H1 (cell line): Measurements from ENCODE around the gene PLA1A. TPM values are rescaled to one million over a fixed set of nuclear protein-coding genes. Genes with fewer than 3 reads are reported as not detected.

Experiments
- CTCF ChIA-PET: fragments of 300-600 bp; sonication (Branson Sonifier 250); formaldehyde crosslinking; loops from one replicate; lab custom pipeline; 2021; ENCODE audit not compliant: partially characterized antibody; lab: Charles Lee
- POLR2A ChIA-PET: fragments of 300-600 bp; sonication (Branson Sonifier 250); formaldehyde crosslinking; loops from one replicate; lab custom pipeline; 2021; ENCODE audit warnings: inconsistent platforms; ENCODE audit not compliant: partially characterized antibody; lab: Charles Lee
- DNase-seq, 2 experiments: peaks; one replicate each; pipeline versions ENCODE4 v3.0.0 to v3.0.0-alpha.2; 2010 to 2022; ENCODE audit warnings: low spot score in 2 of 2, low read depth in 1 of 2, mixed read lengths in 1 of 2
- FAIRE-seq: peaks from 2 replicates; lab custom pipeline; 2011; peaks lifted over from hg19 to GRCh38; lab: Jason Lieb, UNC
- H2AFZ ChIP-seq: 2 replicates; pipeline ENCODE4 v1.8.1; 2012; ENCODE audit warnings: low read length, inconsistent platforms
- H2AK5ac ChIP-seq: 2 replicates; pipeline ENCODE4 v1.6.1; 2013; ENCODE audit warnings: low read depth, low read length
- H2BK120ac ChIP-seq: replicated peaks from 2 replicates; pipeline ENCODE3; 2013; ENCODE audit warnings: low read depth, low read length, inconsistent platforms
- H2BK12ac ChIP-seq: 2 replicates; pipeline ENCODE4 v1.6.1; 2013; ENCODE audit warnings: low read depth, low read length
- H2BK15ac ChIP-seq: 2 replicates; pipeline ENCODE4 v1.6.1; 2013; ENCODE audit warnings: low read length
- H2BK20ac ChIP-seq: 2 replicates; pipeline ENCODE4 v1.6.1; 2013; ENCODE audit warnings: low read length
- H2BK5ac ChIP-seq: 2 replicates; pipeline ENCODE4 v1.6.1; 2013; ENCODE audit warnings: low read depth, low read length
- H3K14ac ChIP-seq: 2 replicates; pipeline ENCODE4 v1.6.1; 2013; ENCODE audit warnings: inconsistent platforms; ENCODE audit not compliant: insufficient read length
- H3K18ac ChIP-seq: 2 replicates; pipeline ENCODE4 v1.6.1; 2013; ENCODE audit warnings: low read length; ENCODE audit errors: extremely low read depth
- H3K23ac ChIP-seq: 2 replicates; pipeline ENCODE4 v1.6.1; 2013; ENCODE audit warnings: inconsistent platforms; ENCODE audit not compliant: insufficient read length
- H3K23me2 ChIP-seq: 2 replicates; pipeline ENCODE4 v1.6.1; 2013; ENCODE audit warnings: low read depth, low read length
- H3K27ac ChIP-seq: 2 replicates; pipeline ENCODE4 v1.6.1; 2011; ENCODE audit warnings: low read depth, low read length, inconsistent platforms
- H3K27me3 ChIP-seq, 4 experiments: replicated peaks in 1 of 4; 1 replicate in 1 of 4; 2 replicates in 3 of 4; pipeline versions ENCODE4 v1.6.1 to v1.8.1; 2011 to 2013; ENCODE audit warnings: low read length in 3 of 4, mild to moderate bottlenecking in 3 of 4, inconsistent platforms in 2 of 4, mixed read lengths in 2 of 4, moderate library complexity in 1 of 4; ENCODE audit not compliant: control insufficient read depth in 3 of 4, insufficient read depth in 3 of 4; ENCODE audit errors: extremely low read depth in 1 of 4
- H3K36me3 ChIP-seq, 4 experiments: 2 replicates each; pipeline versions ENCODE4 v1.6.1 to v1.8.1; 2011 to 2013; ENCODE audit warnings: mild to moderate bottlenecking in 4 of 4, low read length in 3 of 4, moderate library complexity in 2 of 4, control low read depth in 1 of 4, inconsistent platforms in 1 of 4; ENCODE audit not compliant: insufficient read depth in 4 of 4, control insufficient read depth in 2 of 4
- H3K4ac ChIP-seq: replicated peaks from 2 replicates; pipeline ENCODE3; 2013; ENCODE audit warnings: low read length, low read depth, mixed read lengths, inconsistent platforms; ENCODE audit not compliant: insufficient read length
- H3K4me1 ChIP-seq, 4 experiments: replicated peaks in 1 of 4; 1 replicate in 1 of 4; 2 replicates in 3 of 4; pipeline versions ENCODE4 v1.6.1 to v1.8.1; 2011 to 2013; ENCODE audit warnings: low read length in 3 of 4, inconsistent platforms in 2 of 4, mixed read lengths in 1 of 4; ENCODE audit not compliant: insufficient read depth in 4 of 4, control insufficient read depth in 3 of 4
- H3K4me2 ChIP-seq, 2 experiments: 2 replicates each; pipeline versions ENCODE4 v1.6.1 to v1.8.1; 2011 to 2013; ENCODE audit warnings: low read depth in 2 of 2, low read length in 2 of 2, control low read depth in 1 of 2, inconsistent platforms in 1 of 2, mild to moderate bottlenecking in 1 of 2; ENCODE audit not compliant: insufficient read depth in 1 of 2
- H3K4me3 ChIP-seq, 4 experiments: fragments of 200-600, 300-600 bp in 1 of 4; sonication (generic), shearing (Covaris generic), sonication (Bioruptor Twin) in 1 of 4; 2 replicates each; pipeline versions ENCODE4 v1.5.1 to v1.8.1; 2011 to 2016; ENCODE audit warnings: low read length in 4 of 4, low read depth in 3 of 4, control low read depth in 2 of 4, inconsistent platforms in 2 of 4, mild to moderate bottlenecking in 2 of 4, mixed read lengths in 1 of 4, moderate library complexity in 1 of 4; ENCODE audit not compliant: insufficient read depth in 2 of 4; ENCODE audit errors: extremely low read depth in 1 of 4
- H3K56ac ChIP-seq: replicated peaks from 2 replicates; pipeline ENCODE3; 2013; ENCODE audit warnings: low read depth, mild to moderate bottlenecking, mixed read lengths, low read length, inconsistent platforms; ENCODE audit not compliant: insufficient read length
- H3K79me1 ChIP-seq: 2 replicates; pipeline ENCODE4 v1.6.1; 2013; ENCODE audit warnings: low read depth, low read length, control low read depth
- H3K79me2 ChIP-seq, 2 experiments: 2 replicates each; pipeline versions ENCODE4 v1.6.1 to v1.8.1; 2012 to 2013; ENCODE audit warnings: low read length in 2 of 2, mild to moderate bottlenecking in 2 of 2, inconsistent platforms in 1 of 2; ENCODE audit not compliant: insufficient read depth in 2 of 2, control insufficient read depth in 1 of 2
- H3K9ac ChIP-seq, 4 experiments: replicated peaks in 1 of 4; 1 replicate in 1 of 4; 2 replicates in 3 of 4; pipeline versions ENCODE4 v1.6.1 to v1.8.1; 2011 to 2013; ENCODE audit warnings: low read depth in 3 of 4, low read length in 3 of 4, control low read depth in 2 of 4, mild to moderate bottlenecking in 2 of 4, moderate library complexity in 2 of 4, inconsistent platforms in 1 of 4; ENCODE audit errors: extremely low read depth in 1 of 4
- H3K9me3 ChIP-seq, 2 experiments: 2 replicates each; pipeline versions ENCODE4 v1.6.1 to v1.8.1; 2012 to 2013; ENCODE audit warnings: mild to moderate bottlenecking in 2 of 2, moderate library complexity in 2 of 2, control low read depth in 1 of 2, inconsistent platforms in 1 of 2, low read depth in 1 of 2, low read length in 1 of 2, mixed read lengths in 1 of 2; ENCODE audit not compliant: insufficient read depth in 2 of 2
- H4K20me1 ChIP-seq, 2 experiments: replicated peaks in 1 of 2; 2 replicates each; pipeline versions ENCODE3 to v1.8.1; 2011 to 2013; ENCODE audit warnings: inconsistent platforms in 2 of 2, low read length in 2 of 2, mild to moderate bottlenecking in 1 of 2; ENCODE audit not compliant: insufficient read depth in 2 of 2, control insufficient read depth in 1 of 2
- H4K5ac ChIP-seq: 2 replicates; pipeline ENCODE4 v1.6.1; 2013; ENCODE audit warnings: low read length, low read depth, mixed read lengths, inconsistent platforms; ENCODE audit not compliant: insufficient read length
- H4K8ac ChIP-seq: 2 replicates; pipeline ENCODE4 v1.8.0; 2013; ENCODE audit warnings: mild to moderate bottlenecking, moderate library complexity, low read length, inconsistent platforms; ENCODE audit not compliant: insufficient read depth; ENCODE audit errors: extremely low read depth
- H4K91ac ChIP-seq: replicated peaks from 2 replicates; pipeline ENCODE3; 2013; ENCODE audit warnings: low read length, mixed read lengths, inconsistent platforms; ENCODE audit not compliant: insufficient read length
- PHF8 ChIP-seq: fragments of 200-600 bp; sonication (generic); conservative IDR thresholded peaks from 2 replicates; pipeline ENCODE4 v1.7.1; 2012; ENCODE audit warnings: low read depth, mild to moderate bottlenecking, inconsistent platforms, low read length, moderate library complexity
- WGBS, 2 experiments: shearing (Covaris generic) in 1 of 2; methylation state at CpG; one replicate each; pipeline versions ENCODE4 v1.1.6 to v1.1.7; 2013 to 2015; ENCODE audit warnings: low lambda C conversion rate in 2 of 2, mixed read lengths in 2 of 2, inconsistent platforms in 1 of 2, low coverage in 1 of 2, missing lambda C conversion rate in 1 of 2; ENCODE audit not compliant: insufficient replicate concordance in 2 of 2, insufficient coverage in 1 of 2, insufficient read length in 1 of 2; ENCODE audit errors: extremely low coverage in 1 of 2, missing lambda C conversion rate in 1 of 2; 5-methylcytosine and 5-hydroxymethylcytosine counted together
- polyA plus RNA-seq, 7 experiments: library from polyadenylated mRNA; depleted of rRNA in 3 of 7; stranded (reverse) in 5 of 7; unstranded in 2 of 7; fragments of >200 nt in 5 of 7; fragments of 200-250 nt in 2 of 7; gene quantifications; 1 replicate in 5 of 7; 2 replicates in 1 of 7; 4 replicates in 1 of 7; pipeline versions ENCODE4 v1.2.1 to v1.2.3, GENCODE V29; 2011 to 2013; ENCODE audit warnings: missing spikeins in 2 of 7, mixed read lengths in 2 of 7
- total RNA-seq: library from RNA; stranded (reverse); fragmentation: NEBNext Ultra II Directional; extraction: Animal tissue kit (Norgen Biotek cat#: 25700); gene quantifications from 2 replicates; pipeline ENCODE4 v1.2.1, GENCODE V29; 2021

Gene PLA1A
- total and polyA plus RNA-seq, 2 of the 8 experiments (the other 6 are each of a cell fraction or from before 2014, with no cell fraction given), result not detected

GRCh38 chr3:119592861-119593260, 4.8 kb upstream of the PLA1A start:
- Histone ChIP-seq H3K4me3 (no peak overlapping the region), H4K8ac (no peak overlapping the region), H3K27ac (no peak overlapping the region), H3K9me3 (no peaks in the 10 kb centered on the region), H3K18ac (no peak overlapping the region), H3K4ac (no peak overlapping the region), H2BK20ac (no peak overlapping the region), H4K20me1 (no peaks in the 10 kb centered on the region), H3K79me2 (no peaks in the 10 kb centered on the region), H3K23me2 (no peaks in the 10 kb centered on the region), H3K14ac (no peak overlapping the region), H2BK5ac (no peak overlapping the region), H3K56ac (no peak overlapping the region), H4K5ac (no peak overlapping the region), H2BK120ac (no peak overlapping the region), H2BK15ac (no peak overlapping the region), H2AK5ac (no peak overlapping the region), H3K4me1 (peaks cover 1 to 9% (median 5%) of the 10 kb centered on the region in 4 experiments; a peak in 4 of 7 replicates), H3K23ac (no peak overlapping the region), H3K4me2 (no peak overlapping the region), H3K27me3 (no peaks in the 10 kb centered on the region), H3K36me3 (no peaks in the 10 kb centered on the region), H2AFZ (no peak overlapping the region), H4K91ac (no peak overlapping the region), H3K79me1 (no peaks in the 10 kb centered on the region), H2BK12ac (no peak overlapping the region), H3K9ac (no peak overlapping the region)
- FAIRE-seq (no peak), DNase-seq (no peak)
- ChIA-PET CTCF (interaction anchor here (1.0 kb wide), 1 partner anchor 151 kb away, joined by 3 read pairs; no protein-coding TSS in a partner anchor), POLR2A (interaction anchor here (2.2 kb wide), 1 partner anchor 13 kb away, joined by 7 read pairs; the partner anchor contains the start of gene ADPRH)
- TF ChIP-seq PHF8, result no peak
- WGBS, 2 experiments, result 70% methylated on average over 1 of the region's 1 CpG; no CpG with 5 or more reads in 1 of the 2 experiments
